Glutamatergic neuron (in vitro differentiated cells): ENCODE measurements around the gene TMEM213. TPM values are rescaled to one million over a fixed set of nuclear protein-coding genes. Genes with fewer than 3 reads are reported as not detected.
"Not testable (repeated sequence)": the region's sequence is repeated elsewhere in the genome, so short reads cannot be mapped to it uniquely, and the experiment has no call there.

ENCODE experiments used
- DNase-seq: peaks from one replicate; pipeline ENCODE4 v3.0.0; 2022
- H3K27ac Mint-ChIP-seq: one replicate; pipeline ENCODE4 v1.8.0; 2020; ENCODE audit warnings: mild to moderate bottlenecking, mixed read lengths, inconsistent platforms; ENCODE audit not compliant: unreplicated experiment
- H3K27me3 Mint-ChIP-seq: one replicate; pipeline ENCODE4 v1.8.0; 2020; ENCODE audit warnings: mild to moderate bottlenecking, moderate library complexity, mixed read lengths, inconsistent platforms; ENCODE audit not compliant: unreplicated experiment
- H3K36me3 Mint-ChIP-seq: one replicate; pipeline ENCODE4 v1.8.0; 2020; ENCODE audit warnings: mild to moderate bottlenecking, mixed read lengths, inconsistent platforms; ENCODE audit not compliant: unreplicated experiment
- H3K4me1 Mint-ChIP-seq: one replicate; pipeline ENCODE4 v1.8.0; 2020; ENCODE audit warnings: mild to moderate bottlenecking, low read depth, mixed read lengths, inconsistent platforms; ENCODE audit not compliant: unreplicated experiment
- H3K4me3 Mint-ChIP-seq: one replicate; pipeline ENCODE4 v1.8.0; 2020; ENCODE audit warnings: mild to moderate bottlenecking, mixed read lengths, inconsistent platforms; ENCODE audit not compliant: unreplicated experiment
- H3K9me3 Mint-ChIP-seq: one replicate; pipeline ENCODE4 v1.8.0; 2020; ENCODE audit warnings: mild to moderate bottlenecking, moderate library complexity, mixed read lengths, inconsistent platforms; ENCODE audit not compliant: unreplicated experiment
- total RNA-seq: library from RNA; stranded (reverse); fragmentation: NEBNext Ultra II Directional; extraction: Animal tissue kit (Norgen Biotek cat#: 25700); gene quantifications from one replicate; pipeline ENCODE4 v1.2.1, GENCODE V29; 2021; ENCODE audit not compliant: unreplicated experiment
- TF ChIP-seq, protein P1 (sequence below): fragments of 200-600 bp; sonication (generic); IDR thresholded peaks from one replicate; pipeline ENCODE4 v1.5.0; 2021; ENCODE audit not compliant: partially characterized antibody, unreplicated experiment

TMEM213 gene
- total RNA-seq, 1 donor from 2014 or later: not detected

DNA sequence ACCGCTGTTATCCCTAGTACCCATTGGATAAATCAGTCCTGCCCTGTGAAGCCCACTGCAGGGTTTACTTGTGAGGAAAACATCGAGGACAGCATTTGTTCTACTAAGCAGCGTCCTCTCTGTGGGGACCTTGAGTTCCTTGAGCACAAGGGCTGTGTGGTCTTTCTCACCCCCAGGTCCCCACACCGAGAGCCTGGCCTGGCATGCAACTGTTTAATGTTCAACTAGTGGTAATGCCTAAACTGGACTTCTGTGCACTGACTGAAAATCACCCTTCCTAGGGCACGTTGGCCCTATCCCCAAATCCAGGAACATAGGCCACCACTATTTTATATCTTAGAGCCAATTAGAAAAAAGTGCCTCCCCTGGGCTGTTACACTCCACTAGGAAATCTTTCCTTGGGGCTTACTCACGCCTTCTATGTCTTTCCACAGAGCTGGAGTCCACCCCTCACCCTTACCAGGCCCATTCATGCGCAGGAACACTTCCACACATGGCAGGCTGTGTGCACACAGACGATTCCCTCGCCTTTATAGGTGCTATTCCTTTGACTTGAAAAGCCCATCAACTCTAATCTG, 1.7 kb upstream of the TMEM213 start:
- H3K27me3 Mint-ChIP-seq: peaks cover 10% of the 10 kb centered on the region
- no peaks in the 10 kb centered on the region for H3K36me3 Mint-ChIP-seq
- no peak for DNase-seq
- no peak overlapping the region for H3K27ac Mint-ChIP-seq
- H3K9me3 Mint-ChIP-seq: peaks cover 2% of the 10 kb centered on the region
- H3K4me1 Mint-ChIP-seq: no peaks in the 10 kb centered on the region
- TF ChIP-seq, protein P1, sequence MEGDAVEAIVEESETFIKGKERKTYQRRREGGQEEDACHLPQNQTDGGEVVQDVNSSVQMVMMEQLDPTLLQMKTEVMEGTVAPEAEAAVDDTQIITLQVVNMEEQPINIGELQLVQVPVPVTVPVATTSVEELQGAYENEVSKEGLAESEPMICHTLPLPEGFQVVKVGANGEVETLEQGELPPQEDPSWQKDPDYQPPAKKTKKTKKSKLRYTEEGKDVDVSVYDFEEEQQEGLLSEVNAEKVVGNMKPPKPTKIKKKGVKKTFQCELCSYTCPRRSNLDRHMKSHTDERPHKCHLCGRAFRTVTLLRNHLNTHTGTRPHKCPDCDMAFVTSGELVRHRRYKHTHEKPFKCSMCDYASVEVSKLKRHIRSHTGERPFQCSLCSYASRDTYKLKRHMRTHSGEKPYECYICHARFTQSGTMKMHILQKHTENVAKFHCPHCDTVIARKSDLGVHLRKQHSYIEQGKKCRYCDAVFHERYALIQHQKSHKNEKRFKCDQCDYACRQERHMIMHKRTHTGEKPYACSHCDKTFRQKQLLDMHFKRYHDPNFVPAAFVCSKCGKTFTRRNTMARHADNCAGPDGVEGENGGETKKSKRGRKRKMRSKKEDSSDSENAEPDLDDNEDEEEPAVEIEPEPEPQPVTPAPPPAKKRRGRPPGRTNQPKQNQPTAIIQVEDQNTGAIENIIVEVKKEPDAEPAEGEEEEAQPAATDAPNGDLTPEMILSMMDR: no peak
- H3K4me3 Mint-ChIP-seq: no peak overlapping the region

DNA sequence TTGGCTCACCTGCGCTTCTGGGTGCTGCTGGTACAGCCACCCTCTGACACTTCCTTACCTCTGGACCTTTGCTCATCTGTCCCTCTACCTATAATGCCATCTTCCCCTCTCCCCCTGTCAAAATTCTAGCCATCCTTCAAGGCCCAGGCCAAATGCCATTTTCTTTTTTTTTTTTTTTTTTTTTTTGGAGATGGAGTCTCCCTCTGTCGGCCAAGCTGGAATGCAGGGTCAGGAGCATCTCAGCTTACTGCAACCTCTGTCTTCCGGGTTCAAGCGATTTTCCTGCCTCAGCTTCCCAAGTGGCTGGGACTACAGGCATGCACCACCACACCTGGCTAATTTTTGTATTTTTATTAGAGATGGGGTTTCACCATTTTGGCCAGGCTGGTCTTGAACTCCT, 748 bp upstream of the TMEM213 start:
- not testable (repeated sequence) for H3K27ac Mint-ChIP-seq, H3K9me3 Mint-ChIP-seq, DNase-seq, H3K36me3 Mint-ChIP-seq, H3K4me1 Mint-ChIP-seq, H3K27me3 Mint-ChIP-seq, H3K4me3 Mint-ChIP-seq

DNA sequence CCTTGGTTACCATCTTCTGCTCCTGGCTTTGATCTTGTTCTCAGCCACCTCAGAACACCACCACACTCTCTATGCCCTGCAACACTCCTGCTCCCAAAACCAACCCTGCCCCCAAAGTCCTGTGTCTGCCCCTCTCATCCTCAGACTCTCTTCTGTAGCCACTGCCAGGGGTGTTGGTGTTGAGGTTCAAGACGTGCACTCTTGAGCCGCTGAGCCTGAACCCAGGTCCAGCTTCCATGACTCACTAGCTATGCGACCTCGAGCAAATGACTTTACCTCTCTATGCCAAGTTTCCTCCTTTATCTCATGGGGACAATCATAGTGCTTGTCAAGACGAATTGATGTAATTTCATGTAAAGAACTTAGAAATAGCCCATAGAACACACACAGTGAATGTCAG, 1.0 kb downstream of the TMEM213 start:
- Mint-ChIP-seq H3K27me3 (peaks cover 10% of the 10 kb centered on the region), H3K27ac (no peak overlapping the region), H3K4me1 (no peaks in the 10 kb centered on the region), H3K36me3 (no peaks in the 10 kb centered on the region), H3K9me3 (peaks cover 2% of the 10 kb centered on the region), H3K4me3 (no peak overlapping the region)
- DNase-seq: no peak
- TF ChIP-seq, protein P1: no peak

DNA sequence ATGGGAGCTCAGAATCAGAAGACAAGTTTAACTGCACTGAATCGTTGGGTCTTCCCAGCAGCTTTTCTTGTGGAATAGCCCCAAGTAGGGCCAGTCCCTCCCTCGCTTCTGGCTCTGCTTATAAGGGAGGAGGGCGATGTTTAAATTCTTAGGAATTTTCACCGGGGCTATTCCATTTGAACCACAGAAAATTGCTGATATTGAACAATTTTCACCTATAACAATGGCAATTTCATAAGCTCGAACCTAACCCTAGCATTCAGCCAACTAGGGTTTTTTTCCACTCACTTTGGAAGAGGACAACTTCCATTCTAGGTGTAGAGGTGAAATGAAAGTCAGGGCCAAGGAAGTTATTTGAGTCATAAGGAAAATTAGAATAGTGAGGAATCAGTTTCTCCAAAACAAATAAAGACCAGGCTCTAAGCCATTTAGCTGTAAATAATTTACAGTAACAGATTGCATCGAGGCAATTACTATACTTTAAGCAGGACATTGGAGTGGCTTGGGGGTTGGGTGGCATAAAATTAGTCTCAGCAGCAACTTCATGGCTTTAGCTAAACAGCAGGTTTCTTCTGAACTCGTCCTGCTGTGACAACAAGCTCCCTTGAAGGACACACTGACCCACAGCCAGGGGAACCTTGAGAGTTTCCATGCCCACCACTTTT, 1.7 kb downstream of the TMEM213 start:
- no peaks in the 10 kb centered on the region for H3K4me1 Mint-ChIP-seq
- no peak overlapping the region for H3K27ac Mint-ChIP-seq
- H3K9me3 Mint-ChIP-seq: peaks cover 4% of the 10 kb centered on the region
- peaks cover 11% of the 10 kb centered on the region for H3K27me3 Mint-ChIP-seq
- no peaks in the 10 kb centered on the region for H3K36me3 Mint-ChIP-seq
- H3K4me3 Mint-ChIP-seq: no peak overlapping the region
- TF ChIP-seq, protein P1: no peak
- DNase-seq: no peak

DNA sequence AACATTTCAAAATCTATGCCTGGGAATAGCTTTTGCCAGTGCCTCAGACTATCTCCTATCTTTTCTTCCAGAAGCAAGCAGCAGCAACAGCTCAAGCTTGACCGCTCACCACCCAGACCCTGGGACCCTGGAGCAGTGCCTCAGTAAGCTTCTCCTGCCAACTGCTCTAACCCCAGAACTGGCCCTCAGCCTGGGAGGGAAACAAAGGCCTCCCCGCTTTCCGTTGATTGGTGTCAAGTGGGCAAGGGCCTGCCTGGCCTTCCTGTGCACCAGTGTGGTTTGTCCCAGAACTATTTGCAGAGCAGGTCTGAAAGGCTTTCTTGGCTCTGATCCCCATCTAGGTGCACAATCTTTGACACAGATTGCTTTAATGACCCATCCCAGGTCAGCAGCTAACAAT, 3.5 kb downstream of the TMEM213 start:
- Mint-ChIP-seq H3K9me3 (peaks cover 4% of the 10 kb centered on the region), H3K36me3 (no peaks in the 10 kb centered on the region), H3K27me3 (peaks cover 11% of the 10 kb centered on the region), H3K27ac (no peak overlapping the region), H3K4me1 (no peaks in the 10 kb centered on the region), H3K4me3 (no peak overlapping the region)
- TF ChIP-seq, protein P1: no peak
- no peak for DNase-seq
